ENCODE data around the gene ADARB1.

The ADARB1 gene

GRCh38 chr21:45177039-45177438, 102.7 kb downstream of the ADARB1 start:
- DNase-seq = no peak

DNA sequence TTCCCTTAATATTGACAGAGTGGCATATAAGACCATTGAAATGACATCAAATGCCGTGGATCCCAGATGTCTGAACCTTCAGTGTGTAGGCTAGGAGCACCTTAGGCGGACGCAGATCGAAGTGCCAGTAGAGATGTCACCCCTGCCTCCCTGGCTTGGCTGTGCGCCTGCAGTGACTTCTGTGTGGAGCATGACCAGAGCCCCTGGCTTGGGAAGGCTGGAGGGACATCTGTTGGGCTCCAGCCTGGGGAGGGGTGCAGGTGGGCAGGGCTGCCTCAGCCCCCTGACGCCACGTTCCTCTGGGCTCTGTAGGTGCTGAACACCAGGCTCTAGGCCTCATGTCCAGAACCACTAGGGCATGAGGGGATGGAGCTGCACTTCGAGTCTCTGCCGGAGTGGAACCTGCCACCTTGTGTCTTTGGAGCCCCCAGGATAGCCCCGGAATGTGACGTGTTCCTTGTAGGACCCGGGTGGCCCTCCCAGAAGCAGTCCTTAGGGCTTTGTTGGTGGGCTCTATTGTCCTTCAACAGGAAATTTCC, 103.8 kb downstream of the ADARB1 start:
- no peak for DNase-seq

GRCh38 chr21:45178971-45179370, 104.6 kb downstream of the ADARB1 start:
- no peak for DNase-seq

GRCh38 chr21:45179568-45180245, 105.3 kb downstream of the ADARB1 start:
- no peak for DNase-seq

- no peak for DNase-seq
Observed at GRCh38 chr21:45180246-45180599, 105.8 kb downstream of the ADARB1 start.

DNA sequence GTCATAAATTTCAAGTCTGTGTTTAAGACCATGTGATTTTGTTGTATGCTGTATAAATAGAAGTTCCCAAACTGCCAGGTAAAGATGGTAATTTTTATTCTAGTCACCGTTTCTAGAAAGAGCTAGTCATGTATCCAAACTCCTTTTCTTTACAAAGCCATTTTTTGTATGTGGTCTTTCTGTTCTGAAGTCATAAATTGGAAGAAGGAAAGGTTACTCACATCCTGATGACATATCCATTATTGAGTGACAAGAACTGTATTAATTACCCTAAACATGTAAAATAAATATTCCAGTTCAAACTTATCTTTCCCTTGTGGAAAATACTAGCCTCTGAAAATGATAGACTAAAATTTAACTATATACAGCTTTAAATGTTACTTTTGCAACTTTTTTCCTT, 108.6 kb downstream of the ADARB1 start:
- no peak for DNase-seq

GRCh38 chr21:45183852-45184251, 109.5 kb downstream of the ADARB1 start:
- no peak for DNase-seq

GRCh38 chr21:45184869-45185268, 110.5 kb downstream of the ADARB1 start:
- no peak for DNase-seq

- no peak for DNase-seq
Observed at GRCh38 chr21:45186709-45187108, 112.3 kb downstream of the ADARB1 start.

DNA sequence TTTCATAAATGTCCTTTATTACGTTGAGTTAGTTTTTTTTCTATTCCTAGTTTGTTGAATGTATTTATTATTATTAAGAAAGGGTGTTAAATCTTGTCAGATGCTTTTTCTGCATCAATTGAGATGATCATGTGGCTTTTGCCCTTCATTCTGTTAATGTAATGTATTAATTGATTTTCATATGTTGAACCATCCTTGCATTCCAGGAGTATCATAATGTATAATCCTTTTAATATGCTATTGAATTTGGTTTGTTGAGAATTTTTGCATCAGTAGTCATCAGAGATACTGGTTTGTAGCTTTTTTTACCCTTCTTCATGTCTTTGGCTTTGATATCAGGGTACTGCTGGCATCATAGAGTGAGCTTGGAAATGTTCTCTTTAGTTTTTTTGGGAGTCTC, 113.3 kb downstream of the ADARB1 start:
- no peak for DNase-seq

- DNase-seq = no peak
Observed at GRCh38 chr21:45190013-45190412, 115.6 kb downstream of the ADARB1 start.

DNA sequence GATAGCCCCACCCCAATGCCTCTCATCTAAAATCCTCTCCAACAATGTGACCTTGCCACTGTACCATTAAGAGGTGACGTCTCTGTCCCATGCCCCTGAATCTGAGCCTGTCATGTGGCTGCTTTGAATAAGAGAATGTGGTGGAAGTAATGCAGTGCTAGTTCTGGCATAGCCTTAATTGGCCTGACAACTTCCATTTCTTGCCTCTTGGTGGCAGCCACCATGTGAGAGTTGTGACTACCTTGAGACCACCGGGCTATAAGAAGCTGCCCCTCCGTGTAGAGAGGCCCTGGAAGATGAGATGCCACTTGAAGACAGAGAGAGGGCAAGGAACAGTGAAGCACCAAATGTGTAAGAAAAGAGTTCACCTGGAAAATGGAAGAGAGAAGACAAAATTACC, 118.0 kb downstream of the ADARB1 start:
- DNase-seq = no peak

- no peak for DNase-seq
Observed at GRCh38 chr21:45196620-45197019, 122.2 kb downstream of the ADARB1 start.

DNA sequence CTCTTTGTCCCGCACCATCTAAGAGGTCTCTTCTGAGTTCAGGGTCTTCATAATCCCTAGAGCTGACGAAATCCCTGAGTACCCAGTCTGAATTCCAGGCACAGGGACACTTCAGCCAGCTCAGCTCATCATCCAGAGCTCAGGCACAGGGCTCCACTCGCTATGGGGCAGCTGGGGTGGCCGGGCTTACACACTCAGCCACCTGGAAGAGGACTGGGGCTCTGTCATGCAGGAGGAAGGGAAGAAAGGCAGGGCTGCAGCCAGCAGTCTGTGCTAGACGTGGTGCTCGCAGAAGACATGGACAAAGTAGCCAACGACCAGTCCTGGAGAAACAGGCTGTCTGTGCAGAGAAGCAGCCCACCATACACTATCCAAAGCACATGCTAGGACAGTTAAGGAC, 124.8 kb downstream of the ADARB1 start:
- DNase-seq = no peak

GRCh38 chr21:45200031-45200430, 125.7 kb downstream of the ADARB1 start:
- no peak for DNase-seq

- no peak for DNase-seq
Observed at GRCh38 chr21:45200581-45201296, 126.4 kb downstream of the ADARB1 start.

GRCh38 chr21:45202344-45202743, 128.0 kb downstream of the ADARB1 start:
- no peak for DNase-seq

GRCh38 chr21:45202889-45203288, 128.5 kb downstream of the ADARB1 start:
- DNase-seq = no peak

GRCh38 chr21:45203983-45204382, 129.6 kb downstream of the ADARB1 start:
- DNase-seq = no peak

DNA sequence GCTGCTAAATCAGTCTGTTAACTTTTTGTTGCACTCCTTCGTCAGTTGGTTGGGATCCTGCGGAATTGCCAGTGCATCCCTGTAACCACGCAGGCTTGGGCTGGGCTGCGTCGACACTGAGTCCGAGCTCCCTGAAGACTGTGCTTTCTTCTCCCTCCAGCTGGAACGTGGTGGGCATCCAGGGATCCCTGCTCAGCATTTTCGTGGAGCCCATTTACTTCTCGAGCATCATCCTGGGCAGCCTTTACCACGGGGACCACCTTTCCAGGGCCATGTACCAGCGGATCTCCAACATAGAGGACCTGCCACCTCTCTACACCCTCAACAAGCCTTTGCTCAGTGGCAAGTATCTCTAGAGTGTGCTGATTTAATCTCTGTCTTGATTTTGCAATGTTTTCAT, 130.0 kb downstream of the ADARB1 start:
- no peak for DNase-seq

DNA sequence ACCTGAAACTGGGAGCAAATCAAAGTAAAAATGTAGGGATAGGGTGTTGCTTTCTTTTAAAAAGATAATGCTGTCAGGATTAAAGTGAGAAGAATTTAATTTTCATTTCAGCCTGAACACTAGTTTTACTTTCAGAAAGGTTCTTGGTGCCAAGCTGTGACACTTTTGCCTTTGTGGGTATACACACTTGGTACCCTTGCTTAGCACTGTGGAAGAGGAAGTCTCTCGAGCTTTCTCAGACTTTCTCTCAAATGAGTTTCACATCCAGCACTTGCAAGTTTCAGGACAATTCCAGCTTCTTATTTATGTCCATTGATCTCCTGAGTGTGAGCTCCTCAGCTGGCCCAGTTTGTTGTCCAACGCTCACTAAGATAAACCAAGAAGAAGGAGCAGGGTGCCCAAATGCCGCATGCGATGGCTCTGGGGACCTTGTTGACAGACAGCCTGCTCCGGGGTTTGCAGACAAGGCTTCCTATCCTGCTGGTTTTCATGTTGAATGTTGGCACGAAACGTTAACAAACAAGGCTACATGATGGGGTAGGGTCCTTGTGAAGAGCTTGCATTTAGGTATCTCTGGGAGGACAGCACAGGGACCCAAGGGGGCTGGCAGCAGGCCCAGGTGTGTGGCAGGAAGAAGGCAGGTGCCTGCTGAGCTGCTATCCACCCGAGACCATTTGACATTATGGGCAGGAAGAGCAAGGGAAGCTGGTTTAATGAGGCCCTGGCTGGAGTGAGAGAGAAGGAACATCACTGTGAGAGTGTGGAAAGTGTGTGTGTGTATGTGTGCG, 133.7 kb downstream of the ADARB1 start:
- no peak for DNase-seq

DNA sequence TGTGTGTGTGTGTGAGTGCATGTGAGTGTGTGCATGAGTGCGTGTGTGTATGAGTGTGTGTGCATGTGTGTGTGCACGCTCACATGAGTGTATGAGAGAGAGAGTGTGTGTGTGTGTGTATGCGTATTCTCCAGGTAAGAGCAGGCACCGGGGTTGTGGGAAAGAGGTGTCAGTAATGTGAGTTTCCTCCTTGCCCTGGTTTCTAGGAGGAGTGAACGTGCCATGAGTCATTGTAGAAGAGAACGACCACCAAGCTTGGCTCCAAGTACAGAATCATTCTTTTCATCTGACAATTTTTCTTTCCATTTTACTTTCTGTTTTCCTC, 134.2 kb downstream of the ADARB1 start:
- DNase-seq = no peak

DNA sequence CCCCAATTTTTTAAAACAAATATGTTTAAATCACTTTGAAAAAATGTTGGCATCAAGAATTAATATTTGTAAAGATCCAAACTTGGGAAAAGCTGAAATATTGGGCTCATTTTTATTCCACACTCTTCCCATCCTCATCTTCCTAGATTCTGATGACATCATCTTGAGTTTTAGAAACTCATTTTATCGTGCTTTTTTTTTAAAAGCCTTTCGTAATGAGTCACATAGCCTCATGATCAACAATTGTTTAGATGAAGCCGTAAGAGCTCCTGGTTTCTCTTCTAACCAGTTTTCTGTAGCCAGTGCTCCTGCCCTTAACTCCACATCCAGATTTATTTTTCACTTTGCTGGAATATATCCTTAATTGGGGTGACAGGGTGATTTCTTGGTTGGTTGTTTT, 134.7 kb downstream of the ADARB1 start:
- DNase-seq = no peak

DNA sequence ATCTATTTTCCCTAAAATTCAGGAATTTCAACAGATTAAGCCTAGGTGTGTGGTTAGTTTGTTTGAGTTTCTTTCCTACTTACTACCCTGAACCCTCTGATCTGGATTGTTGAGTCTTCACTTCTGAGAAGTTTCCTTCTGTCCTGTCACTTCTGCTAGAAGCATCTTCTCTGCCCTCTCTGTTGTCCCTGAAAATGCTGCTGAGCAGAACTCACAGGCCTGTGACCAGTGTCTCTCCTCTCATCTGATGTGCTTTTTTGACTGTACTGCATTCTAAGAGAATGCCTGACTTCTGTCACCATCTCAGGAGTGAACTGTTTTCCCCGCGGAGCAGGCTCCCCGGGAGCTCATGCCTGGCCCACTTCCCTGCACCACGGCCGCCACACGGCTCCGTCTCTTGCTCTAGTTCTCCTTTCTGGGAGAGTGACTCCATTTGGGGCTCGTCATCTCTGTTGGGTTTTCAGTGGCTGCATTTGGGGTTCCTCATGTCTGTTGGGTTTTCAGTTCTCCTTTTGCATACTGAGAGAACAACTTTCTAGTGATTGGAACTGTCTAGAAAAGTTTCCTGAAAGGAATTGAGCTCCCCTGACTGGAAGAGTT, 135.4 kb downstream of the ADARB1 start:
- no peak for DNase-seq
